Liver (tissue), 3 donors: ENCODE results near the gene TAF13.

Experiments used
- ATF3 ChIP-seq: IDR thresholded peaks from 2 replicates; pipeline ENCODE4 v1.6.1; 2016; ENCODE audit warnings: antibody characterized with exemption
- CTCF ChIP-seq: fragments of 150-350 bp; IDR thresholded peaks from 2 replicates; pipeline ENCODE4 v1.5.1; 2017; ENCODE audit warnings: improper control_type of control experiment, low read depth, low read length; ENCODE audit not compliant: missing input control
- EGR1 ChIP-seq, 2 donors: IDR thresholded peaks; 2 replicates each; pipeline ENCODE4 v1.6.1; 2016 to 2018; ENCODE audit warnings: antibody characterized with exemption in 2 of 2, low read depth in 2 of 2
- FOXA2 ChIP-seq: IDR thresholded peaks from 2 replicates; pipeline ENCODE4 v1.6.1; 2016; ENCODE audit warnings: antibody characterized with exemption
- GABPA ChIP-seq, 2 donors: IDR thresholded peaks in 1 of 2; conservative IDR thresholded peaks in 1 of 2; 2 replicates each; pipeline ENCODE4 v1.6.1; 2016; ENCODE audit warnings: antibody characterized with exemption in 2 of 2, mild to moderate bottlenecking in 1 of 2, moderate library complexity in 1 of 2
- JUND ChIP-seq, 2 donors: IDR thresholded peaks; 2 replicates each; pipeline ENCODE4 v1.6.1; 2016; ENCODE audit warnings: antibody characterized with exemption in 2 of 2
- MAX ChIP-seq: IDR thresholded peaks from 2 replicates; pipeline ENCODE4 v1.6.1; 2016; ENCODE audit warnings: antibody characterized with exemption
- RAD21 ChIP-seq, 2 donors: IDR thresholded peaks; 2 replicates each; pipeline ENCODE4 v1.6.1; 2016; ENCODE audit warnings: antibody characterized with exemption in 2 of 2, mild to moderate bottlenecking in 2 of 2
- REST ChIP-seq: IDR thresholded peaks from 2 replicates; pipeline ENCODE4 v1.6.1; 2016; ENCODE audit warnings: antibody characterized with exemption, mild to moderate bottlenecking
- RXRA ChIP-seq, 2 donors: IDR thresholded peaks; 2 replicates each; pipeline ENCODE4 v1.6.1; 2017 to 2018; ENCODE audit warnings: antibody characterized with exemption in 2 of 2, mild to moderate bottlenecking in 1 of 2
- TAF1 ChIP-seq: conservative IDR thresholded peaks from 2 replicates; pipeline ENCODE4 v1.6.1; 2016; ENCODE audit warnings: antibody characterized with exemption, mild to moderate bottlenecking
- YY1 ChIP-seq: IDR thresholded peaks from 2 replicates; pipeline ENCODE4 v1.6.1; 2016; ENCODE audit warnings: antibody characterized with exemption, mild to moderate bottlenecking
- ZBTB33 ChIP-seq: IDR thresholded peaks from 2 replicates; pipeline ENCODE4 v1.6.1; 2016; ENCODE audit warnings: antibody characterized with exemption
- donor health status: healthy.
- donor health status: healthy.

GRCh38 chr1:109083501-109083900 lies 7.7 kb upstream of the TAF13 start:
- TF ChIP-seq CTCF (no peak), REST (no peak), ATF3 (no peak), MAX (no peak), RXRA (IDR thresholded peaks at IDR 0.05) (no peak), EGR1 (IDR thresholded peaks at IDR 0.05; ENCODE audit: low read depth in 2 of 2) (no peak), YY1 (no peak), JUND (IDR thresholded peaks at IDR 0.05) (no peak), GABPA (IDR thresholded peaks at IDR 0.05 in 1 of 2, conservative IDR thresholded peaks at IDR 0.05 in 1 of 2) (no peak), RAD21 (IDR thresholded peaks at IDR 0.05) (no peak), ZBTB33 (no peak), FOXA2 (no peak), TAF1 (no peak)
